IMR-90 (cell line): ENCODE measurements around the gene IRAK1.

ENCODE experiments used
- FOS ChIP-seq: fragments of 150-350 bp; IDR thresholded peaks from 2 replicates; pipeline ENCODE4 v1.6.1; 2016; ENCODE audit warnings: low read depth, low read length
- MAFK ChIP-seq: IDR thresholded peaks from 2 replicates; pipeline ENCODE4 v1.6.1; 2012; ENCODE audit warnings: low read depth, low read length, improper control_type of control experiment
- POLR2A ChIP-seq: IDR thresholded peaks from 2 replicates; pipeline ENCODE4 v1.6.1; 2012; ENCODE audit warnings: mild to moderate bottlenecking, low read depth, low read length
- RAD21 ChIP-seq: IDR thresholded peaks from 2 replicates; pipeline ENCODE4 v1.6.1; 2012; ENCODE audit warnings: low read length, improper control_type of control experiment
- RCOR1 ChIP-seq: IDR thresholded peaks from 2 replicates; pipeline ENCODE4 v1.6.1; 2012; ENCODE audit warnings: mild to moderate bottlenecking, low read length, improper control_type of control experiment; ENCODE audit not compliant: insufficient replicate concordance
- TF ChIP-seq, protein P1 (sequence below): fragments of 150-350 bp; IDR thresholded peaks from 2 replicates; pipeline ENCODE4 v1.6.1; 2017; ENCODE audit warnings: mild to moderate bottlenecking, antibody characterized with exemption, low read length, low read depth
- TF ChIP-seq, protein P2 (sequence below): fragments of 150-350 bp; IDR thresholded peaks from 2 replicates; pipeline ENCODE4 v1.6.1; 2016; ENCODE audit warnings: low read depth, mild to moderate bottlenecking, low read length, moderate library complexity, borderline replicate concordance
- TF ChIP-seq, protein P3 (sequence below): conservative IDR thresholded peaks from 2 replicates; pipeline ENCODE4 v1.5.1; 2012; ENCODE audit warnings: mild to moderate bottlenecking, low read depth, low read length, improper control_type of control experiment

DNA sequence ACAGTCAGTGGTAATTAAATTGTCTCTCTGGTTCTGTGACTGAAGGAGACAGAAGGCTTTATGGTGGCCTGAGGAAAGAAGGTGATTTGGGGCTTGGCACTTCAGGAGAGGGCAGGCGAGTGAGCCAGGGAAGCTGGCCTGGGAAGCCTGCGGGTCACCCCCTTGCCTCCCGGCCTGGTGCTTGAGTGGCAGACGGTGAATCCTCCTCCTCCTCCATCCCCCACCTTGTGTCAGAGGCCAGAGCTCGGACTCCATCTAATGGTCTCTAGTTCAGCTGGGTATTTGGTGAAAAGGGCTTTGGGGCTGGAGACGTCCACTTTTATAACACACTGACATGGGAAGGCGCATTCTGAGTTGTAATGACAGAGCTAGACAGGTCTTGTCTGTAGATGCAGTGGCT lies 38.5 kb downstream of the IRAK1 start:
- no peak for TF ChIP-seq POLR2A
- TF ChIP-seq RAD21, result no peak
- no peak for TF ChIP-seq FOS
- TF ChIP-seq RCOR1, result no peak
- TF ChIP-seq, protein P1, sequence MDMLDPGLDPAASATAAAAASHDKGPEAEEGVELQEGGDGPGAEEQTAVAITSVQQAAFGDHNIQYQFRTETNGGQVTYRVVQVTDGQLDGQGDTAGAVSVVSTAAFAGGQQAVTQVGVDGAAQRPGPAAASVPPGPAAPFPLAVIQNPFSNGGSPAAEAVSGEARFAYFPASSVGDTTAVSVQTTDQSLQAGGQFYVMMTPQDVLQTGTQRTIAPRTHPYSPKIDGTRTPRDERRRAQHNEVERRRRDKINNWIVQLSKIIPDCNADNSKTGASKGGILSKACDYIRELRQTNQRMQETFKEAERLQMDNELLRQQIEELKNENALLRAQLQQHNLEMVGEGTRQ, result no peak
- no peak for TF ChIP-seq MAFK
- TF ChIP-seq, protein P2, sequence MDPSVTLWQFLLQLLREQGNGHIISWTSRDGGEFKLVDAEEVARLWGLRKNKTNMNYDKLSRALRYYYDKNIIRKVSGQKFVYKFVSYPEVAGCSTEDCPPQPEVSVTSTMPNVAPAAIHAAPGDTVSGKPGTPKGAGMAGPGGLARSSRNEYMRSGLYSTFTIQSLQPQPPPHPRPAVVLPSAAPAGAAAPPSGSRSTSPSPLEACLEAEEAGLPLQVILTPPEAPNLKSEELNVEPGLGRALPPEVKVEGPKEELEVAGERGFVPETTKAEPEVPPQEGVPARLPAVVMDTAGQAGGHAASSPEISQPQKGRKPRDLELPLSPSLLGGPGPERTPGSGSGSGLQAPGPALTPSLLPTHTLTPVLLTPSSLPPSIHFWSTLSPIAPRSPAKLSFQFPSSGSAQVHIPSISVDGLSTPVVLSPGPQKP, result no peak
- TF ChIP-seq, protein P3, sequence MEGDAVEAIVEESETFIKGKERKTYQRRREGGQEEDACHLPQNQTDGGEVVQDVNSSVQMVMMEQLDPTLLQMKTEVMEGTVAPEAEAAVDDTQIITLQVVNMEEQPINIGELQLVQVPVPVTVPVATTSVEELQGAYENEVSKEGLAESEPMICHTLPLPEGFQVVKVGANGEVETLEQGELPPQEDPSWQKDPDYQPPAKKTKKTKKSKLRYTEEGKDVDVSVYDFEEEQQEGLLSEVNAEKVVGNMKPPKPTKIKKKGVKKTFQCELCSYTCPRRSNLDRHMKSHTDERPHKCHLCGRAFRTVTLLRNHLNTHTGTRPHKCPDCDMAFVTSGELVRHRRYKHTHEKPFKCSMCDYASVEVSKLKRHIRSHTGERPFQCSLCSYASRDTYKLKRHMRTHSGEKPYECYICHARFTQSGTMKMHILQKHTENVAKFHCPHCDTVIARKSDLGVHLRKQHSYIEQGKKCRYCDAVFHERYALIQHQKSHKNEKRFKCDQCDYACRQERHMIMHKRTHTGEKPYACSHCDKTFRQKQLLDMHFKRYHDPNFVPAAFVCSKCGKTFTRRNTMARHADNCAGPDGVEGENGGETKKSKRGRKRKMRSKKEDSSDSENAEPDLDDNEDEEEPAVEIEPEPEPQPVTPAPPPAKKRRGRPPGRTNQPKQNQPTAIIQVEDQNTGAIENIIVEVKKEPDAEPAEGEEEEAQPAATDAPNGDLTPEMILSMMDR, result no peak
